A673 (cell line): ENCODE results near the gene SYNPO. TPM values are rescaled to one million over a fixed set of nuclear protein-coding genes. Genes with fewer than 3 reads are reported as not detected.

Experiments
- Bru-seq: library from RNA; stranded (reverse); fragments of 400-500 nt; gene quantifications from one replicate; lab custom pipeline; 2021; lab: Mats Ljungman, UMichigan
- BruChase-seq, 2 experiments: library from RNA; stranded (reverse); fragments of 400-500 nt; gene quantifications; one replicate each; lab custom pipeline; 2021; lab: Mats Ljungman, UMichigan
- BruUV-seq: library from RNA; stranded (reverse); fragments of 400-500 nt; replicated peaks from 2 replicates; lab custom pipeline; 2021; lab: Mats Ljungman, UMichigan
- CTCF ChIA-PET: fragments of 300-600 bp; sonication (Branson Sonifier 250); formaldehyde crosslinking; loops from one replicate; lab custom pipeline; 2022; ENCODE audit warnings: antibody characterized with exemption; lab: Charles Lee
- POLR2A ChIA-PET: fragments of 300-600 bp; sonication (Branson Sonifier 250); formaldehyde crosslinking; loops from one replicate; lab custom pipeline; 2022; ENCODE audit warnings: antibody characterized with exemption; ENCODE audit not compliant: low non-redundant PET; lab: Charles Lee
- DNase-seq: peaks from one replicate; pipeline ENCODE4 v3.0.0-alpha.2; 2015; ENCODE audit warnings: low spot score
- H3K27ac ChIP-seq: fragments of 200-600 bp; sonication (generic); 2 replicates; pipeline ENCODE4 v1.5.1; 2016; ENCODE audit warnings: mixed run types, low read depth, mild to moderate bottlenecking, mixed read lengths, antibody characterized with exemption, low read length; ENCODE audit not compliant: poor library complexity, severe bottlenecking
- H3K27me3 ChIP-seq: fragments of 200-600 bp; sonication (generic); replicated peaks from 2 replicates; pipeline ENCODE4 v1.6.1; 2017; ENCODE audit warnings: mixed run types, low read depth, mild to moderate bottlenecking, mixed read lengths, antibody characterized with exemption, low read length; ENCODE audit not compliant: insufficient read depth, poor library complexity
- H3K36me3 ChIP-seq: fragments of 200-600 bp; sonication (generic); 2 replicates; pipeline ENCODE4 v1.6.1; 2016; ENCODE audit warnings: mixed run types, mild to moderate bottlenecking, mixed read lengths, antibody characterized with exemption, low read length; ENCODE audit not compliant: insufficient read depth, poor library complexity, severe bottlenecking
- H3K4me1 ChIP-seq: fragments of 200-600 bp; sonication (generic); 2 replicates; pipeline ENCODE4 v1.6.1; 2017; ENCODE audit warnings: mixed run types, mild to moderate bottlenecking, mixed read lengths, antibody characterized with exemption, low read length; ENCODE audit not compliant: insufficient read depth, poor library complexity, severe bottlenecking
- H3K4me3 ChIP-seq: fragments of 200-600 bp; sonication (generic); 2 replicates; pipeline ENCODE4 v1.5.1; 2016; ENCODE audit warnings: low read depth, mixed run types, mild to moderate bottlenecking, mixed read lengths, low read length; ENCODE audit not compliant: poor library complexity, severe bottlenecking
- H3K9me3 ChIP-seq: fragments of 200-600 bp; sonication (generic); 2 replicates; pipeline ENCODE4 v1.6.1; 2016; ENCODE audit warnings: mixed run types, low read depth, mild to moderate bottlenecking, mixed read lengths, antibody characterized with exemption, low read length; ENCODE audit not compliant: poor library complexity, severe bottlenecking
- EZH2 ChIP-seq: fragments of 200-600 bp; sonication (generic); IDR thresholded peaks from 2 replicates; pipeline ENCODE4 v1.6.1; 2017; ENCODE audit warnings: borderline replicate concordance, low read depth, mild to moderate bottlenecking, mixed read lengths, antibody characterized with exemption, low read length; ENCODE audit not compliant: poor library complexity, severe bottlenecking
- intact Hi-C: fragments of 100-400 bp; cut with micrococcal nuclease; formaldehyde crosslinking; loops from one replicate; pipeline ENCODE4 v1.10.0; 2022; ENCODE audit not compliant: unreplicated experiment
- long read RNA-seq: library from polyadenylated mRNA; stranded (forward); transcript quantifications from one replicate; pipeline ENCODE4 v2.0.0, GENCODE V29; 2022
- total RNA-seq: library from RNA; stranded (reverse); gene quantifications from 2 replicates; pipeline ENCODE4 v1.2.3, GENCODE V29; 2021
- TF ChIP-seq, protein P1 (sequence below): fragments of 300-800, 200-600 bp; sonication (generic); conservative IDR thresholded peaks from 2 replicates; pipeline ENCODE4 v1.5.1; 2017; ENCODE audit warnings: low read depth, mild to moderate bottlenecking, antibody characterized with exemption, low read length, moderate library complexity, mixed read lengths

SYNPO gene, protein sequence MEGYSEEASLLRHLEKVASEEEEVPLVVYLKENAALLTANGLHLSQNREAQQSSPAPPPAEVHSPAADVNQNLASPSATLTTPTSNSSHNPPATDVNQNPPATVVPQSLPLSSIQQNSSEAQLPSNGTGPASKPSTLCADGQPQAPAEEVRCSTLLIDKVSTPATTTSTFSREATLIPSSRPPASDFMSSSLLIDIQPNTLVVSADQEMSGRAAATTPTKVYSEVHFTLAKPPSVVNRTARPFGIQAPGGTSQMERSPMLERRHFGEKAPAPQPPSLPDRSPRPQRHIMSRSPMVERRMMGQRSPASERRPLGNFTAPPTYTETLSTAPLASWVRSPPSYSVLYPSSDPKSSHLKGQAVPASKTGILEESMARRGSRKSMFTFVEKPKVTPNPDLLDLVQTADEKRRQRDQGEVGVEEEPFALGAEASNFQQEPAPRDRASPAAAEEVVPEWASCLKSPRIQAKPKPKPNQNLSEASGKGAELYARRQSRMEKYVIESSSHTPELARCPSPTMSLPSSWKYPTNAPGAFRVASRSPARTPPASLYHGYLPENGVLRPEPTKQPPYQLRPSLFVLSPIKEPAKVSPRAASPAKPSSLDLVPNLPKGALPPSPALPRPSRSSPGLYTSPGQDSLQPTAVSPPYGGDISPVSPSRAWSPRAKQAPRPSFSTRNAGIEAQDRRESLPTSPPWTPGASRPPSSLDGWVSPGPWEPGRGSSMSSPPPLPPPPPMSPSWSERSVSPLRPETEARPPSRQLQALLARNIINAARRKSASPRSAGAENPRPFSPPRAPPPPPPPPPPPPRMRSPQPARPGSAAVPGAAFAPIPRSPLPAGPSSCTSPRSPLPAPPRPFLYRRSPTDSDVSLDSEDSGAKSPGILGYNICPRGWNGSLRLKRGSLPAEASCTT
- total RNA-seq (7.6 and 10.0 TPM in 2 replicates), Bru-seq, nascent RNA (percentile 41 among the genes with signal in this experiment), BruChase-seq, experiment 1, labeled RNA remaining after a 2-hour chase (percentile 44 among the genes with signal in this experiment), BruChase-seq, experiment 2, labeled RNA remaining after a 6-hour chase (percentile 46 among the genes with signal in this experiment)
- long read RNA-seq, partial matches to known transcripts = 0 of 6 reads
- long read RNA-seq, other reads (novel, unspliced or antisense) = 6 of 6 reads

DNA sequence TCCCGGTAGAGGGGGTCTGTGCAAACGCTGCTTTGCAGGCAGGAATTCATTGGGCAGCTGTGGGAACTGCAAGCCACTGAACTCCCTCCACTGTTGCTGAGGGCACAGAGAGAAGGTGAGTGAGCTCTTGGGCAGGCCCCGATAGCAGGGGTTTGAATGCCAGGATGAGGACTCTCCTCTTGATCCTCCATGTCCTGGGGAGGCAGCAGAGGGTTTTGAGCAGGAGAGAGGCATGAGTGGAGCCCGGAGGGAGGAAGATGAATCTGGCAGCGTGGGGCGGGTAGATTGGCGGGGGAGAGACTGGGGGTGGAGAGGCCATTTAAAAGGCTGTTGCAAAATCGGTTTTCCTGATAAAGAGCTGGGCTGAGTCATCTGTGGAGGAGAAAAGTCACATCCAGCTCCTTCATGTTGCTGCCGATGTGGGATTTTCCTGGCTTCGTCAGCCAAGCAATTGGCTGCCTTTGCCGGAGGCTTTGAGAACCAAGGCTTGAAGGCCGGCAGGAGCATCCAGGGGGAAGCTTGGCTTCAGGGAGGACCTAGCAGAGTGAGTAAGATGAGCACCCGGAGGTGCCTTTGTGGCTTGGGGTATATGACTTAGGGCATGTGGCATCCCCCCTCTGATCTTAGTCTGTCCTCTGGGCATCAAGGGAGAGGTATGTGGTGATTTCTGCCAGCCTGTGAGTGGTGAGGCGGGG lies at the start of gene SYNPO:
Gene SYNPO (plus strand): TSS at position 350 of the 695 bp plus-strand sequence. CDS start 7,616 bp downstream, outside the sequence.
- Histone ChIP-seq H3K9me3 (no peaks in the 10 kb centered on the region), H3K27me3 (no peaks in the 10 kb centered on the region), H3K27ac (peak within 1 kb of the TSS; percentile 41), H3K4me3 (peak within 1 kb of the TSS; percentile 22), H3K4me1 (peaks cover 59% of the 10 kb centered on the region), H3K36me3 (no peaks in the 10 kb centered on the region)
- DNase-seq = peak; percentile 58
- intact Hi-C loops = no loop called here
- ChIA-PET CTCF (no interaction called here), POLR2A (no interaction called here)
- no peak for TF ChIP-seq EZH2
- TF ChIP-seq, protein P1, sequence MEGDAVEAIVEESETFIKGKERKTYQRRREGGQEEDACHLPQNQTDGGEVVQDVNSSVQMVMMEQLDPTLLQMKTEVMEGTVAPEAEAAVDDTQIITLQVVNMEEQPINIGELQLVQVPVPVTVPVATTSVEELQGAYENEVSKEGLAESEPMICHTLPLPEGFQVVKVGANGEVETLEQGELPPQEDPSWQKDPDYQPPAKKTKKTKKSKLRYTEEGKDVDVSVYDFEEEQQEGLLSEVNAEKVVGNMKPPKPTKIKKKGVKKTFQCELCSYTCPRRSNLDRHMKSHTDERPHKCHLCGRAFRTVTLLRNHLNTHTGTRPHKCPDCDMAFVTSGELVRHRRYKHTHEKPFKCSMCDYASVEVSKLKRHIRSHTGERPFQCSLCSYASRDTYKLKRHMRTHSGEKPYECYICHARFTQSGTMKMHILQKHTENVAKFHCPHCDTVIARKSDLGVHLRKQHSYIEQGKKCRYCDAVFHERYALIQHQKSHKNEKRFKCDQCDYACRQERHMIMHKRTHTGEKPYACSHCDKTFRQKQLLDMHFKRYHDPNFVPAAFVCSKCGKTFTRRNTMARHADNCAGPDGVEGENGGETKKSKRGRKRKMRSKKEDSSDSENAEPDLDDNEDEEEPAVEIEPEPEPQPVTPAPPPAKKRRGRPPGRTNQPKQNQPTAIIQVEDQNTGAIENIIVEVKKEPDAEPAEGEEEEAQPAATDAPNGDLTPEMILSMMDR = no peak
- BruUV-seq = TSS peak; percentile 53

DNA sequence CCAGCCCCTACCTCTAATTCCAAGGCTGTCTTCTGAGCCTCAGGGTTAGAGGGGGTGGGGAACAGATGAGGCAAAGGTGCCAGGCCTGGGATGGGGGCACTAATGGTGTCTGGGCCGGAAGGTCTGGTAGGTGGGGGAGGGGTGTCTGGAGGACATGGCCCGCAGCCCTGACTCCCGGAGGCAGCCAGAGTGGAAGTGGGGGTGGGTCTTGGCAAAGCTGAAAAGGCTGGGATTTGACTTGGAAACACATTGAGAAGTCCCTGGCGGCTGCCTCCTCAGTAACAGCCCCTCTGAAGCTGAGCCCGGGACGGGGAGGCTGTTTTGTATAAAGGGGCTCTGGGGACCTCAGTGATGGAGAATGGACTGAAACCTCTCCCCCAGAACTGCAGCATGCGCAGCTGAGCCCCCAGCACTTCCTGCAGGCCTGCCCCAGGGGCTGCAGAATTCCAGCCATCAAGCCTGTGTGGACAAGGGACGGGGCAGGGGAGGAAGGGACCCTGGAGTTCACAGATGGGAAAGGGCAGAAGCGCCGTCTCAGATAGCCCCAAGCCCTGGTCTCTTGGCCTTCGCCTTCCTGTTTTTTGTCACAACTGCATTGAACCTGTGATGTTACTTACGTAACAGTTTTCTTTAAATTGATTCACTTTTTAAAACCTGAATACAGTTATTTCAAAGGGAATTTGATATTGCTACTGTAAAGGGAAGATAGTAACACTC lies 49.3 kb upstream of the SYNPO start:
- no peak overlapping the region for H3K27ac ChIP-seq
- TF ChIP-seq, protein P1 = no peak
- no peak for TF ChIP-seq EZH2
- H3K27me3 ChIP-seq = no peaks in the 10 kb centered on the region
- no peak for DNase-seq
- no peak overlapping the region for H3K4me3 ChIP-seq
- ChIA-PET POLR2A (no interaction called here), CTCF (no interaction called here)
- H3K9me3 ChIP-seq = no peaks in the 10 kb centered on the region
- no peaks in the 10 kb centered on the region for H3K36me3 ChIP-seq
- peaks cover 11% of the 10 kb centered on the region for H3K4me1 ChIP-seq
- intact Hi-C loops = no loop called here
- no TSS peak for BruUV-seq
